A673 (cell line): ENCODE measurements around the gene CLASRP. TPM values are rescaled to one million over a fixed set of nuclear protein-coding genes. Genes with fewer than 3 reads are reported as not detected.
A peak's percentile ranks its signal among the peaks of the same experiment; 100 is the strongest.
"Not testable (repeated sequence)": the region's sequence is repeated elsewhere in the genome, so short reads cannot be mapped to it uniquely, and the experiment has no call there.

Source experiments
- BruUV-seq: library from RNA; stranded (reverse); fragments of 400-500 nt; replicated peaks from 2 replicates; lab custom pipeline; 2021; lab: Mats Ljungman, UMichigan
- CTCF ChIA-PET: fragments of 300-600 bp; sonication (Branson Sonifier 250); formaldehyde crosslinking; loops from one replicate; lab custom pipeline; 2022; ENCODE audit warnings: antibody characterized with exemption; lab: Charles Lee
- POLR2A ChIA-PET: fragments of 300-600 bp; sonication (Branson Sonifier 250); formaldehyde crosslinking; loops from one replicate; lab custom pipeline; 2022; ENCODE audit warnings: antibody characterized with exemption; ENCODE audit not compliant: low non-redundant PET; lab: Charles Lee
- DNase-seq: peaks from one replicate; pipeline ENCODE4 v3.0.0-alpha.2; 2015; ENCODE audit warnings: low spot score
- H3K27ac ChIP-seq: fragments of 200-600 bp; sonication (generic); 2 replicates; pipeline ENCODE4 v1.5.1; 2016; ENCODE audit warnings: mixed run types, low read depth, mild to moderate bottlenecking, mixed read lengths, antibody characterized with exemption, low read length; ENCODE audit not compliant: poor library complexity, severe bottlenecking
- H3K27me3 ChIP-seq: fragments of 200-600 bp; sonication (generic); replicated peaks from 2 replicates; pipeline ENCODE4 v1.6.1; 2017; ENCODE audit warnings: mixed run types, low read depth, mild to moderate bottlenecking, mixed read lengths, antibody characterized with exemption, low read length; ENCODE audit not compliant: insufficient read depth, poor library complexity
- H3K36me3 ChIP-seq: fragments of 200-600 bp; sonication (generic); 2 replicates; pipeline ENCODE4 v1.6.1; 2016; ENCODE audit warnings: mixed run types, mild to moderate bottlenecking, mixed read lengths, antibody characterized with exemption, low read length; ENCODE audit not compliant: insufficient read depth, poor library complexity, severe bottlenecking
- H3K4me1 ChIP-seq: fragments of 200-600 bp; sonication (generic); 2 replicates; pipeline ENCODE4 v1.6.1; 2017; ENCODE audit warnings: mixed run types, mild to moderate bottlenecking, mixed read lengths, antibody characterized with exemption, low read length; ENCODE audit not compliant: insufficient read depth, poor library complexity, severe bottlenecking
- H3K4me3 ChIP-seq: fragments of 200-600 bp; sonication (generic); 2 replicates; pipeline ENCODE4 v1.5.1; 2016; ENCODE audit warnings: low read depth, mixed run types, mild to moderate bottlenecking, mixed read lengths, low read length; ENCODE audit not compliant: poor library complexity, severe bottlenecking
- H3K9me3 ChIP-seq: fragments of 200-600 bp; sonication (generic); 2 replicates; pipeline ENCODE4 v1.6.1; 2016; ENCODE audit warnings: mixed run types, low read depth, mild to moderate bottlenecking, mixed read lengths, antibody characterized with exemption, low read length; ENCODE audit not compliant: poor library complexity, severe bottlenecking
- EZH2 ChIP-seq: fragments of 200-600 bp; sonication (generic); IDR thresholded peaks from 2 replicates; pipeline ENCODE4 v1.6.1; 2017; ENCODE audit warnings: borderline replicate concordance, low read depth, mild to moderate bottlenecking, mixed read lengths, antibody characterized with exemption, low read length; ENCODE audit not compliant: poor library complexity, severe bottlenecking
- intact Hi-C: fragments of 100-400 bp; cut with micrococcal nuclease; formaldehyde crosslinking; loops from one replicate; pipeline ENCODE4 v1.10.0; 2022; ENCODE audit not compliant: unreplicated experiment
- total RNA-seq: library from RNA; stranded (reverse); gene quantifications from 2 replicates; pipeline ENCODE4 v1.2.3, GENCODE V29; 2021
- TF ChIP-seq, protein P1 (sequence below): fragments of 300-800, 200-600 bp; sonication (generic); conservative IDR thresholded peaks from 2 replicates; pipeline ENCODE4 v1.5.1; 2017; ENCODE audit warnings: low read depth, mild to moderate bottlenecking, antibody characterized with exemption, low read length, moderate library complexity, mixed read lengths

The CLASRP gene
- total RNA-seq, 1 experiment from 2014 or later: 104 TPM

DNA sequence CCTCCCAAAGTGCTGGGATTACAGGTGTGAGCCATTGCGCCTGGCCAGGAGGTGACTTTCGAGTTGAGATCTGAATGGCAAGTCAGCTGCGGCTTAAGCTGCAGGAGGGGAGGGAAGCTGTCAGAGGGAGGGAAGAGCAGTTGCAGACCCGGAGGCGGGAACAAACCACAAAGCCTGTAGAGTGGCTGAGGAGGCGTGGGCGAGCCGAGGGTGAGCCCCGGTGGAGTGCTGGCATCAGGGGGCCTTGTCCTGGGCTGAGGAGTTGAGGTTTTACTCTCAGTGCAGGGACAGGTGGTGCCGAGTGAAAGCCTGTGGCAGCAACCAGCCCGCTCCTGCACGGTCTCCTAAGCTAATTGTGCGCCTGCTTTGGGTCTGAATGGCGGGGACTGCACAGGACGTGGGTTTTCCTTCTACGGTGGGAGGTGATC is 78.3 kb downstream of the CLASRP start:
- intact Hi-C loops: no loop called here
- DNase-seq: peak; percentile 55
- H3K9me3 ChIP-seq: no peaks in the 10 kb centered on the region
- no TSS peak for BruUV-seq
- no peak for TF ChIP-seq EZH2
- TF ChIP-seq, protein P1, sequence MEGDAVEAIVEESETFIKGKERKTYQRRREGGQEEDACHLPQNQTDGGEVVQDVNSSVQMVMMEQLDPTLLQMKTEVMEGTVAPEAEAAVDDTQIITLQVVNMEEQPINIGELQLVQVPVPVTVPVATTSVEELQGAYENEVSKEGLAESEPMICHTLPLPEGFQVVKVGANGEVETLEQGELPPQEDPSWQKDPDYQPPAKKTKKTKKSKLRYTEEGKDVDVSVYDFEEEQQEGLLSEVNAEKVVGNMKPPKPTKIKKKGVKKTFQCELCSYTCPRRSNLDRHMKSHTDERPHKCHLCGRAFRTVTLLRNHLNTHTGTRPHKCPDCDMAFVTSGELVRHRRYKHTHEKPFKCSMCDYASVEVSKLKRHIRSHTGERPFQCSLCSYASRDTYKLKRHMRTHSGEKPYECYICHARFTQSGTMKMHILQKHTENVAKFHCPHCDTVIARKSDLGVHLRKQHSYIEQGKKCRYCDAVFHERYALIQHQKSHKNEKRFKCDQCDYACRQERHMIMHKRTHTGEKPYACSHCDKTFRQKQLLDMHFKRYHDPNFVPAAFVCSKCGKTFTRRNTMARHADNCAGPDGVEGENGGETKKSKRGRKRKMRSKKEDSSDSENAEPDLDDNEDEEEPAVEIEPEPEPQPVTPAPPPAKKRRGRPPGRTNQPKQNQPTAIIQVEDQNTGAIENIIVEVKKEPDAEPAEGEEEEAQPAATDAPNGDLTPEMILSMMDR: no peak
- H3K4me3 ChIP-seq: no peak overlapping the region
- H3K27ac ChIP-seq: no peak overlapping the region
- H3K4me1 ChIP-seq: peaks cover 2% of the 10 kb centered on the region
- CTCF ChIA-PET: interaction anchor here (0.6 kb wide), 1 partner anchor 364 kb away, joined by 7 read pairs; no protein-coding TSS in a partner anchor
- no peaks in the 10 kb centered on the region for H3K27me3 ChIP-seq
- no peaks in the 10 kb centered on the region for H3K36me3 ChIP-seq
- POLR2A ChIA-PET: no interaction called here

DNA sequence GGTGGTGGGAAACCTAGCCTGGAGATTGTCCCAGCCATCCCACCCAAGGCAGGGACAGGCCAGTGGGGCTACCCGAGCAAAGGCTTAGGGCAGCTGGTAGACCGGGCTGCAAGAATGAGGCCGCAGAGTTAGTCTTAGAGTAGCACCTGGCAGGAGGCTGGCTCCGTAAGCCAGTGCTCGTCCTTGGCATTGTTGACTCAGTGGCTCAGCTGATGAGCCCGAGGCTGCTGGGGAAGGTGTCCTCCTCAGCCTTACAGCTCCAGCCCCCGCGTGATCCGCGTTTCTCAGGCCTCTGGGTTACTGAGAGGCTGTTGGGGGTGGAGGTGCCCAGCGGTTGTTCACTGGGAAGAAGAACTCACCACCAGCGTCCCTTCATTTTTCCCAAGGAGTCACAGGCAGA is 78.8 kb downstream of the CLASRP start:
- Histone ChIP-seq H3K27ac (no peak overlapping the region), H3K4me3 (no peak overlapping the region), H3K4me1 (peaks cover 5% of the 10 kb centered on the region), H3K9me3 (no peaks in the 10 kb centered on the region), H3K27me3 (no peaks in the 10 kb centered on the region), H3K36me3 (no peaks in the 10 kb centered on the region)
- BruUV-seq: no TSS peak
- ChIA-PET CTCF (interaction anchor here (0.6 kb wide), 1 partner anchor 363 kb away, joined by 7 read pairs; no protein-coding TSS in a partner anchor), POLR2A (no interaction called here)
- TF ChIP-seq, protein P1: no peak
- no peak for TF ChIP-seq EZH2
- DNase-seq: no peak
- intact Hi-C loops: no loop called here

DNA sequence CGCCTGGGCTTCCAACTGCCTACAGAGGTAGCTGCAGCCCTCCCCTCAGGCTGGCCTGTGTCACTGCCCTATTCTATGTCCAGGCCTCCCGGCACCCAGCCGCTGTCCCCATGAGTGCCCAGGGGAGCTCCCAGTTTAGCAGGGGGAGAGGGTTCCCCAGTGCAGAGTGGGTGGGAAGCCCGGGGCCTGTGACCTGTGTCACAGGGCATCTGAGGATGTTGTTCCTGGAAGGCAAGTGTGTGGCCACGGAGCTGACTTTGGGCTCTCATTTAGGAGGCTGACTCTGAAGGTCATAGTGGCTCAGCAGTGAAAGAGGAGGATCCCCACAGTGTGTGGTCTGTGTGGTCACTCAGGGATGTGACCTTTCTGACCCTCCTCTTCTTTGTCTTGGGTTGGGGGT is 79.3 kb downstream of the CLASRP start:
- ChIA-PET POLR2A (no interaction called here), CTCF (interaction anchor here (0.6 kb wide), 1 partner anchor 208 kb away, joined by 3 read pairs; no protein-coding TSS in a partner anchor)
- intact Hi-C loops: no loop called here
- H3K27ac ChIP-seq: no peak overlapping the region
- H3K4me3 ChIP-seq: no peak overlapping the region
- no peaks in the 10 kb centered on the region for H3K9me3 ChIP-seq
- no TSS peak for BruUV-seq
- TF ChIP-seq, protein P1: no peak
- no peak for TF ChIP-seq EZH2
- no peak for DNase-seq
- no peaks in the 10 kb centered on the region for H3K27me3 ChIP-seq
- no peaks in the 10 kb centered on the region for H3K36me3 ChIP-seq
- peaks cover 9% of the 10 kb centered on the region for H3K4me1 ChIP-seq

DNA sequence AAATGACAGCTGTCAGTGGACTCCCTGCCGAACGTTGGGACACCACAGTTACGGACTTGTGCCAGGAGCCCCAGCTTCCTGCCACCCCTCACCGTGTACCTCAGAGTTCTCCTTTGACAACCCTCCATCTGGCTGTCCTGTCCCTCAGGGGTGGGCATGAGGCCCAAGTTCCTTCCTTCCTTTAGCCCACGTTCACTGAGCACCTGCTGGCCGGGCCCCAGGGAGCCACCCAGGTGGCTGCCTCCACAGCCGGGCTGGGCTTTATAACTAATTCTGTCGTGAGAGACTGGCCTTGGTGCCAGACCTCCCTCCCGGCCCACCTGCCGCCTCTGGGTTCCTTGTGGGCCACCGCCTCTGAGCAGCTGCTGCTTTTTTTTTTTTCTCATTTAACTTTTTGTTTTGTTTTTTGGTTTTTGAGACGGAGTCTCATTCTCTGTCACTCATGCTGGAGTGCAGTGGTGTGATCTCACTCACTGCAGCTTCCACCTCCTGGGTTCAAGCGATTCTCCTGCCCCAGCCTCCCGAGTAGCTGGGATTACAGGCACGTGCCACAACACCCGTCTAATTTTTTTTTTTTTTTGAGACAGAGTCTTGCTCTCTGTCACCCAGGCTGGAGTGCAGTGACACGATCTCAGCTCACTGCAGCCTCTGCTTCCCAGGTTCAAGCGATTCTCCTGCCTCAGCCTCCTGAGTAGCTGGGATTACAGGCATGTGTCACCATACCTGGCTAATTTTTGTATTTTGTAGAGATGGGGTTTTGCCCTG is 79.9 kb downstream of the CLASRP start:
- peaks cover 15% of the 10 kb centered on the region for H3K4me1 ChIP-seq
- H3K36me3 ChIP-seq, BruUV-seq, POLR2A ChIA-PET, H3K4me3 ChIP-seq, H3K9me3 ChIP-seq, intact Hi-C loops, H3K27me3 ChIP-seq, H3K27ac ChIP-seq, DNase-seq: not testable (repeated sequence)
- CTCF ChIA-PET: interaction anchor here (0.6 to 0.7 kb wide), 2 partner anchors 208 to 351 kb away, joined by 3 to 5 read pairs; no protein-coding TSS in a partner anchor
